CD4-positive, alpha-beta T cell treated with Interferon alpha-2 for 1 hour (primary cell): Measurements from ENCODE around the gene AP1S3.
"Not testable (repeated sequence)": the region's sequence is repeated elsewhere in the genome, so short reads cannot be mapped to it uniquely, and the experiment has no call there.

Experiments
- DNase-seq, 2 donors: peaks; one replicate each; pipeline ENCODE4 v3.0.0-alpha.2; 2020 to 2022

Gene AP1S3

GRCh38 chr2:223837287-223838061 is at the start of gene AP1S3:
Gene AP1S3, minus strand, starts transcription at chr2:223837582. Its CDS starts 132 bp downstream, at chr2:223837450.
- peak; percentile 71 to 77 for DNase-seq

GRCh38 chr2:223887127-223887526 is 49.7 kb upstream of the AP1S3 start:
- no peak for DNase-seq

- no peak for DNase-seq
Observed at GRCh38 chr2:223886726-223887125, 49.3 kb upstream of the AP1S3 start.

GRCh38 chr2:223884399-223884798 is 47.0 kb upstream of the AP1S3 start:
- no peak for DNase-seq

- DNase-seq = no peak
Observed at GRCh38 chr2:223882715-223883114, 45.3 kb upstream of the AP1S3 start.

GRCh38 chr2:223880796-223881195 is 43.4 kb upstream of the AP1S3 start:
- DNase-seq = no peak

GRCh38 chr2:223877721-223878410 is 40.5 kb upstream of the AP1S3 start:
- no peak for DNase-seq

GRCh38 chr2:223873672-223874071 is 36.3 kb upstream of the AP1S3 start:
- no peak for DNase-seq

- DNase-seq = not testable (repeated sequence)
Observed at GRCh38 chr2:223872772-223873171, 35.4 kb upstream of the AP1S3 start.

- DNase-seq = not testable (repeated sequence)
Observed at GRCh38 chr2:223871661-223872060, 34.3 kb upstream of the AP1S3 start.

GRCh38 chr2:223870840-223871611 is 33.6 kb upstream of the AP1S3 start:
- no peak for DNase-seq

GRCh38 chr2:223868005-223868404 is 30.6 kb upstream of the AP1S3 start:
- no peak for DNase-seq

- peak in 1 of 2 donors; percentile 9 for DNase-seq
Observed at GRCh38 chr2:223865907-223866508, 28.6 kb upstream of the AP1S3 start.

- peak in 1 of 2 donors; percentile 67 for DNase-seq
Observed at GRCh38 chr2:223865124-223865523, 27.7 kb upstream of the AP1S3 start.

GRCh38 chr2:223863491-223863890 is 26.1 kb upstream of the AP1S3 start:
- no peak for DNase-seq

GRCh38 chr2:223860809-223861738 is 23.7 kb upstream of the AP1S3 start:
- no peak for DNase-seq

- DNase-seq = no peak
Observed at GRCh38 chr2:223859070-223859469, 21.7 kb upstream of the AP1S3 start.

- DNase-seq = no peak
Observed at GRCh38 chr2:223856584-223856983, 19.2 kb upstream of the AP1S3 start.

- DNase-seq = no peak
Observed at GRCh38 chr2:223856021-223856420, 18.6 kb upstream of the AP1S3 start.

GRCh38 chr2:223855426-223855825 is 18.0 kb upstream of the AP1S3 start:
- DNase-seq = no peak

GRCh38 chr2:223854741-223855140 is 17.4 kb upstream of the AP1S3 start:
- DNase-seq = no peak

GRCh38 chr2:223853425-223853837 is 16.0 kb upstream of the AP1S3 start:
- DNase-seq = no peak
